ENCODE data around the gene DCTN4.

- TF ChIP-seq EZH2 (IDR thresholded peaks at IDR 0.05; ENCODE audit: low read depth, low read length, severe bottlenecking) (no peak), BRCA1 (IDR thresholded peaks at IDR 0.05; ENCODE audit: low read depth, low read length) (no peak), MAX (IDR thresholded peaks at IDR 0.05) (no peak), SP4 (IDR thresholded peaks at IDR 0.05; ENCODE audit: low read length) (no peak), BCL11A (IDR thresholded peaks at IDR 0.05; ENCODE audit: low read depth in 2 of 2, low read length in 2 of 2) (no peak)
- TF ChIP-seq, protein P1, sequence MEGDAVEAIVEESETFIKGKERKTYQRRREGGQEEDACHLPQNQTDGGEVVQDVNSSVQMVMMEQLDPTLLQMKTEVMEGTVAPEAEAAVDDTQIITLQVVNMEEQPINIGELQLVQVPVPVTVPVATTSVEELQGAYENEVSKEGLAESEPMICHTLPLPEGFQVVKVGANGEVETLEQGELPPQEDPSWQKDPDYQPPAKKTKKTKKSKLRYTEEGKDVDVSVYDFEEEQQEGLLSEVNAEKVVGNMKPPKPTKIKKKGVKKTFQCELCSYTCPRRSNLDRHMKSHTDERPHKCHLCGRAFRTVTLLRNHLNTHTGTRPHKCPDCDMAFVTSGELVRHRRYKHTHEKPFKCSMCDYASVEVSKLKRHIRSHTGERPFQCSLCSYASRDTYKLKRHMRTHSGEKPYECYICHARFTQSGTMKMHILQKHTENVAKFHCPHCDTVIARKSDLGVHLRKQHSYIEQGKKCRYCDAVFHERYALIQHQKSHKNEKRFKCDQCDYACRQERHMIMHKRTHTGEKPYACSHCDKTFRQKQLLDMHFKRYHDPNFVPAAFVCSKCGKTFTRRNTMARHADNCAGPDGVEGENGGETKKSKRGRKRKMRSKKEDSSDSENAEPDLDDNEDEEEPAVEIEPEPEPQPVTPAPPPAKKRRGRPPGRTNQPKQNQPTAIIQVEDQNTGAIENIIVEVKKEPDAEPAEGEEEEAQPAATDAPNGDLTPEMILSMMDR (IDR thresholded peaks at IDR 0.05; ENCODE audit: control extremely low read depth in 1 of 3, insufficient read depth in 1 of 3, low read depth in 1 of 3, low read length in 3 of 3), result no peak
- TF ChIP-seq, protein P2, sequence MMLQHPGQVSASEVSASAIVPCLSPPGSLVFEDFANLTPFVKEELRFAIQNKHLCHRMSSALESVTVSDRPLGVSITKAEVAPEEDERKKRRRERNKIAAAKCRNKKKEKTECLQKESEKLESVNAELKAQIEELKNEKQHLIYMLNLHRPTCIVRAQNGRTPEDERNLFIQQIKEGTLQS (IDR thresholded peaks at IDR 0.05; ENCODE audit: insufficient read depth, low read depth, low read length), result no peak
Measured at GRCh38 chr5:150723845-150724244, 35.0 kb downstream of the DCTN4 start.

All from H1 (cell line).